ENCODE measurements around the gene EGLN2.

GRCh38 chr19:40777645-40777936, 21.4 kb upstream of the EGLN2 start:
- TF ChIP-seq CTCF (IDR thresholded peaks at IDR 0.05) (peak in 1 of 4 experiments; percentile 15), POLR2A (IDR thresholded peaks at IDR 0.05) (no peak), POLR2AphosphoS5 (IDR thresholded peaks at IDR 0.05) (no peak)

Measured in sigmoid colon (tissue), 4 donors.